HCT116 (cell line): ENCODE measurements around the gene ACSL6.

Source experiments
- CTCF ChIP-seq, 3 experiments: fragments of 200-600 bp in 1 of 3; sonication (generic) in 1 of 3; IDR thresholded peaks in 2 of 3; conservative IDR thresholded peaks in 1 of 3; 2 replicates each; pipeline ENCODE4 v1.5.1; 2012 to 2017; ENCODE audit warnings: low read depth in 2 of 3, low read length in 2 of 3, antibody characterized with exemption in 1 of 3, borderline replicate concordance in 1 of 3, control low read depth in 1 of 3, mild to moderate bottlenecking in 1 of 3, mixed read lengths in 1 of 3, mixed run types in 1 of 3, moderate library complexity in 1 of 3; ENCODE audit not compliant: insufficient read depth in 1 of 3
- EZH2phosphoT487 ChIP-seq: fragments of 200-600 bp; IDR thresholded peaks from 2 replicates; pipeline ENCODE4 v1.6.1; 2018; ENCODE audit warnings: antibody characterized with exemption, borderline replicate concordance
- POLR2A ChIP-seq: IDR thresholded peaks from 2 replicates; pipeline ENCODE4 v1.7.0; 2011; ENCODE audit warnings: borderline replicate concordance; ENCODE audit not compliant: insufficient read depth, insufficient read length; ENCODE audit errors: extremely low read depth
- POLR2AphosphoS5 ChIP-seq: IDR thresholded peaks from 2 replicates; pipeline ENCODE4 v1.6.1; 2011; ENCODE audit warnings: mild to moderate bottlenecking, low read depth, low read length, moderate library complexity
- RAD21 ChIP-seq: IDR thresholded peaks from 2 replicates; pipeline ENCODE4 v1.6.1; 2012; ENCODE audit warnings: low read depth, mild to moderate bottlenecking
- REST ChIP-seq: IDR thresholded peaks from 2 replicates; pipeline ENCODE4 v1.6.1; 2012; ENCODE audit warnings: low read depth
- SIN3A ChIP-seq: IDR thresholded peaks from 2 replicates; pipeline ENCODE4 v1.6.1; 2012; ENCODE audit warnings: low read depth
- TCF7L2 ChIP-seq: IDR thresholded peaks from 2 replicates; pipeline ENCODE4 v1.7.0; 2011; ENCODE audit warnings: borderline replicate concordance, inconsistent platforms; ENCODE audit not compliant: insufficient read depth, insufficient read length; ENCODE audit errors: extremely low read depth
- ZNF274 ChIP-seq: fragments of 200-500 bp; sonication (Bioruptor generic); IDR thresholded peaks from 2 replicates; pipeline ENCODE4 v1.6.1; 2014; ENCODE audit warnings: mild to moderate bottlenecking, low read depth, low read length, inconsistent platforms
- TF ChIP-seq, protein P1 (sequence below): IDR thresholded peaks from 2 replicates; pipeline ENCODE4 v1.6.1; 2011; ENCODE audit warnings: mild to moderate bottlenecking, low read length, moderate library complexity; ENCODE audit not compliant: insufficient replicate concordance; ENCODE audit errors: extremely low read depth

DNA sequence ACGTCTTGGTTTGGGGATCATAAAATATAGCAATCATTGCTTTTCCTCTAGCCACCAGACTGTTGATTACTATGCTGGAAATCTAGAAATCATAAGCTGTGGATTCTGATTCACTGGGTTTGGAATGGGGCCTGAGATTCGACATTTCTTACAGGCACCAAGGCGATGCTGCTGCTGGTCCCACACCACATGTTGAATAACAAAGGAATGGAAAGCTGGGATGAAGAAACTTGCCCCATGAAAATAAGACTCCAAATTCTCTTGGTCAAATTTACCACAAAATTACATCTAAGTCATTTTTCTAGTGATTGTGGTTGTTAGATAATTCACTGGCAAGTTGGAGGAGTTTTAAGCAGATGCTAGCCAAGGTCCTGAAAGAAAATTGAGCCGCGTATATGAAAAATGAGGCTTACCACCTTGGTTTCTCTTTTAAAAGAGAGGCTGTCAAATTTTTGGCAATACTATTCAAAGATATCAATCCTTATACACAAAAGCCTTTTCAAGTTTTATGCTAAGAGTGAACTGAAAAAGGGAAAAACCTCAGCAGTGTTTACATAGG, 43.0 kb downstream of the ACSL6 start:
- TF ChIP-seq POLR2AphosphoS5 (no peak), CTCF (IDR thresholded peaks at IDR 0.05 in 2 of 3, conservative IDR thresholded peaks at IDR 0.05 in 1 of 3; ENCODE audit: borderline replicate concordance in 1 of 3, insufficient read depth in 1 of 3, low read depth in 2 of 3, low read length in 2 of 3) (no peak), POLR2A (no peak), EZH2phosphoT487 (no peak), ZNF274 (no peak), SIN3A (no peak), TCF7L2 (no peak), RAD21 (no peak), REST (peak; percentile 35)
- TF ChIP-seq, protein P1, sequence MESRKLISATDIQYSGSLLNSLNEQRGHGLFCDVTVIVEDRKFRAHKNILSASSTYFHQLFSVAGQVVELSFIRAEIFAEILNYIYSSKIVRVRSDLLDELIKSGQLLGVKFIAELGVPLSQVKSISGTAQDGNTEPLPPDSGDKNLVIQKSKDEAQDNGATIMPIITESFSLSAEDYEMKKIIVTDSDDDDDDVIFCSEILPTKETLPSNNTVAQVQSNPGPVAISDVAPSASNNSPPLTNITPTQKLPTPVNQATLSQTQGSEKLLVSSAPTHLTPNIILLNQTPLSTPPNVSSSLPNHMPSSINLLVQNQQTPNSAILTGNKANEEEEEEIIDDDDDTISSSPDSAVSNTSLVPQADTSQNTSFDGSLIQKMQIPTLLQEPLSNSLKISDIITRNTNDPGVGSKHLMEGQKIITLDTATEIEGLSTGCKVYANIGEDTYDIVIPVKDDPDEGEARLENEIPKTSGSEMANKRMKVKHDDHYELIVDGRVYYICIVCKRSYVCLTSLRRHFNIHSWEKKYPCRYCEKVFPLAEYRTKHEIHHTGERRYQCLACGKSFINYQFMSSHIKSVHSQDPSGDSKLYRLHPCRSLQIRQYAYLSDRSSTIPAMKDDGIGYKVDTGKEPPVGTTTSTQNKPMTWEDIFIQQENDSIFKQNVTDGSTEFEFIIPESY, result no peak
